ENCODE data around the gene CEP128.

DNA sequence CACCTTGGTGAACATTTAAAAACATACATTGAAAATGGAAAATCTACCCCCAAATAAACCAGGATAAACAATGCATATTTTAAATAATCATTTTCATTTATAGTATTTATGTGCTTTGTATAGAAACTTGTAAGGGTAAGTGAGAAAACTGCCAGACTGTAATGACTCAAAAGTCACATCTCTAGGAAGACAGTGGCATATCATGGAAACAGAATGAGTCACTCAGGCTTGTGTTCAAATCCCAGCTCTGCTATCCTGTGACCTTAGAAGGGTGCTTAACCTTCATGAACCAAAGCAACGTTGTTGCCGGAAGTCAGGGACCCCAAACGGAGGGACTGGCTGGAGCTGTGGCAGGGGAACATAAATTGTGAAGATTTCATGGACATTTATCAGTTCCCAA, 142.7 kb downstream of the CEP128 start:
- TF ChIP-seq YY1 (IDR thresholded peaks at IDR 0.05; ENCODE audit: insufficient read depth, insufficient read length) (no peak), ZNF274 (IDR thresholded peaks at IDR 0.05; ENCODE audit: low read depth, low read length) (no peak), SUZ12 (IDR thresholded peaks at IDR 0.05; ENCODE audit: extremely low read depth, insufficient read depth, insufficient read length) (no peak)
